SU-DHL-6 (cell line): ENCODE results near the gene ATOX1.

ENCODE experiments used
- H2AFZ ChIP-seq: fragments of 200-600 bp; sonication (generic); 2 replicates; pipeline ENCODE4 v1.6.1; 2014; ENCODE audit warnings: low read depth, mild to moderate bottlenecking, moderate library complexity, mixed read lengths, antibody characterized with exemption, low read length; ENCODE audit not compliant: severe bottlenecking
- H3F3A ChIP-seq: fragments of 200-600 bp; shearing (Covaris generic); 2 replicates; pipeline ENCODE4 v1.6.0; 2016; ENCODE audit warnings: antibody characterized with exemption, mild to moderate bottlenecking; ENCODE audit not compliant: insufficient read depth
- H3K27ac ChIP-seq: fragments of 200-600 bp; sonication (generic); 2 replicates; pipeline ENCODE4 v1.5.1; 2016; ENCODE audit warnings: low read depth, mild to moderate bottlenecking, low read length, moderate library complexity, mixed read lengths
- H3K27me3 ChIP-seq: fragments of 200-600 bp; sonication (generic), shearing (Covaris generic); 2 replicates; pipeline ENCODE4 v1.6.0; 2014; ENCODE audit warnings: mild to moderate bottlenecking, low read length
- H3K36me3 ChIP-seq: fragments of 200-600 bp; sonication (generic); 2 replicates; pipeline ENCODE4 v1.6.1; 2014; ENCODE audit warnings: mild to moderate bottlenecking, low read length, mixed read lengths
- H3K4me2 ChIP-seq: fragments of 300-600, 200-600 bp; shearing (Covaris generic), sonication (generic); 2 replicates; pipeline ENCODE4 v1.6.0; 2014; ENCODE audit warnings: low read length, low read depth, mild to moderate bottlenecking; ENCODE audit not compliant: poor library complexity, severe bottlenecking
- H3K4me3 ChIP-seq: fragments of 200-600 bp; sonication (generic); 2 replicates; pipeline ENCODE4 v1.5.1; 2014; ENCODE audit warnings: antibody characterized with exemption, low read length, mild to moderate bottlenecking, mixed read lengths; ENCODE audit not compliant: insufficient read depth, poor library complexity, severe bottlenecking
- H3K79me2 ChIP-seq: fragments of 200-600 bp; sonication (generic); 2 replicates; pipeline ENCODE4 v1.6.1; 2014; ENCODE audit warnings: mild to moderate bottlenecking, low read length, moderate library complexity; ENCODE audit not compliant: insufficient read depth
- H3K9ac ChIP-seq: fragments of 200-600 bp; sonication (generic); 2 replicates; pipeline ENCODE4 v1.7.0; 2014; ENCODE audit warnings: mild to moderate bottlenecking, low read length
- H3K9me2 ChIP-seq: fragments of 200-600 bp; sonication (generic); replicated peaks from 2 replicates; pipeline ENCODE4 v1.6.1; 2014; ENCODE audit warnings: low read length; ENCODE audit not compliant: insufficient read depth
- H3K9me3 ChIP-seq: fragments of 200-600 bp; sonication (generic); 2 replicates; pipeline ENCODE4 v1.6.1; 2014; ENCODE audit warnings: low read length, mixed read lengths; ENCODE audit not compliant: insufficient read depth
- H4K20me1 ChIP-seq: fragments of 200-600 bp; sonication (generic); 2 replicates; pipeline ENCODE4 v1.6.1; 2014; ENCODE audit warnings: low read depth, mild to moderate bottlenecking, antibody characterized with exemption, low read length, moderate library complexity, mixed read lengths
- EZH2phosphoT487 ChIP-seq: fragments of 200-600 bp; sonication (generic), shearing (Covaris generic); conservative IDR thresholded peaks from 2 replicates; pipeline ENCODE4 v1.6.1; 2018; ENCODE audit warnings: mild to moderate bottlenecking, antibody characterized with exemption, low read length, moderate library complexity, mixed read lengths
- TF ChIP-seq, protein P1 (sequence below): fragments of 200-600 bp; sonication (generic); IDR thresholded peaks from one replicate; pipeline ENCODE4 v1.5.1; 2017; ENCODE audit warnings: antibody characterized with exemption, mild to moderate bottlenecking, low read length, moderate library complexity; ENCODE audit not compliant: insufficient read depth, poor library complexity, severe bottlenecking

ATOX1 gene

DNA sequence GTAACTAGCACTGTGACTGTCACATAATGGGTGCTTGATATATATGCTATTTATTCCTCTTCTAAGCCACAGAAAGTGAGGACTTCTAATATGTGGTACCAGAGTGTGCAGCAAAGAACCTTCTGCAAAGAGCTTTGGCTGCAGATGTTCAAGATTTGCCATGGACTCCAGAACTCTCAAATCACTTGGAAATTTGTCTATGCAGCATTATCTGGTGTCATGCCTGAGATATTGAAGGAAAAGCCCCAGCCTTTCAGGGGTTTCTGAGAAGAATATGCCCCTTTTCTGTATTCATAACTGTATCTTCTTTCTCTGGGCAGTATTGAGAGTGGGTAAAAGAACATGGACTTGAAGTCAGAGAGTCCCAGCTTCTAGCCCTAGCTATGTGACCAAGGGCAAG lies 8.5 kb upstream of the ATOX1 start:
- Histone ChIP-seq H3K36me3 (no peaks in the 10 kb centered on the region), H3K27me3 (no peaks in the 10 kb centered on the region), H3K4me2 (no peak overlapping the region), H3F3A (no peaks in the 10 kb centered on the region), H2AFZ (no peak overlapping the region), H3K9ac (no peak overlapping the region), H3K4me3 (no peak overlapping the region), H3K79me2 (no peaks in the 10 kb centered on the region), H3K27ac (no peak overlapping the region), H3K9me3 (no peaks in the 10 kb centered on the region), H4K20me1 (no peaks in the 10 kb centered on the region), H3K9me2 (no peaks in the 10 kb centered on the region)
- TF ChIP-seq, protein P1, sequence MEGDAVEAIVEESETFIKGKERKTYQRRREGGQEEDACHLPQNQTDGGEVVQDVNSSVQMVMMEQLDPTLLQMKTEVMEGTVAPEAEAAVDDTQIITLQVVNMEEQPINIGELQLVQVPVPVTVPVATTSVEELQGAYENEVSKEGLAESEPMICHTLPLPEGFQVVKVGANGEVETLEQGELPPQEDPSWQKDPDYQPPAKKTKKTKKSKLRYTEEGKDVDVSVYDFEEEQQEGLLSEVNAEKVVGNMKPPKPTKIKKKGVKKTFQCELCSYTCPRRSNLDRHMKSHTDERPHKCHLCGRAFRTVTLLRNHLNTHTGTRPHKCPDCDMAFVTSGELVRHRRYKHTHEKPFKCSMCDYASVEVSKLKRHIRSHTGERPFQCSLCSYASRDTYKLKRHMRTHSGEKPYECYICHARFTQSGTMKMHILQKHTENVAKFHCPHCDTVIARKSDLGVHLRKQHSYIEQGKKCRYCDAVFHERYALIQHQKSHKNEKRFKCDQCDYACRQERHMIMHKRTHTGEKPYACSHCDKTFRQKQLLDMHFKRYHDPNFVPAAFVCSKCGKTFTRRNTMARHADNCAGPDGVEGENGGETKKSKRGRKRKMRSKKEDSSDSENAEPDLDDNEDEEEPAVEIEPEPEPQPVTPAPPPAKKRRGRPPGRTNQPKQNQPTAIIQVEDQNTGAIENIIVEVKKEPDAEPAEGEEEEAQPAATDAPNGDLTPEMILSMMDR: no peak
- no peak for TF ChIP-seq EZH2phosphoT487

DNA sequence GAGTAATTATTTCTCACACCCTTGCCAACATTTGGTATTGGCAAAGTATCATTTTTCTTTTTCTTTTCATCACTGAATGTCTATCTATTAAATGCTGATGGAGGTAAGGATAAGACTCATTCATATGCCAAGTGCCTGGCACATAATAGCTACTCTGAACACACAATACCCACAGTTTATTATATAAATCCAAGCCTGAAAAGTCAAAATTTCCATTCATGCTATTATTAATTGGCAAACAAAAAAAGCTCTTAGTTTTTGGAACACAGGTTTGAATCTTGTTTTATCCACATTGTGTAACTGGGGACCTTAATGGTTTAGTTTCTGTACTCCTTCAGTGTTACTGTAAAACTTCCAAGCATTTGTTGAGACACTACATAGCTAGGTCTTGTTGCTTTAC lies 6.4 kb upstream of the ATOX1 start:
- H3K36me3 ChIP-seq: no peaks in the 10 kb centered on the region
- no peaks in the 10 kb centered on the region for H3F3A ChIP-seq
- no peak overlapping the region for H3K9ac ChIP-seq
- no peak overlapping the region for H3K27ac ChIP-seq
- H3K9me2 ChIP-seq: no peaks in the 10 kb centered on the region
- no peak overlapping the region for H3K4me3 ChIP-seq
- no peaks in the 10 kb centered on the region for H3K27me3 ChIP-seq
- H2AFZ ChIP-seq: no peak overlapping the region
- no peaks in the 10 kb centered on the region for H3K9me3 ChIP-seq
- no peak overlapping the region for H3K4me2 ChIP-seq
- H3K79me2 ChIP-seq: no peaks in the 10 kb centered on the region
- no peak for TF ChIP-seq EZH2phosphoT487
- TF ChIP-seq, protein P1: no peak
- no peaks in the 10 kb centered on the region for H4K20me1 ChIP-seq

DNA sequence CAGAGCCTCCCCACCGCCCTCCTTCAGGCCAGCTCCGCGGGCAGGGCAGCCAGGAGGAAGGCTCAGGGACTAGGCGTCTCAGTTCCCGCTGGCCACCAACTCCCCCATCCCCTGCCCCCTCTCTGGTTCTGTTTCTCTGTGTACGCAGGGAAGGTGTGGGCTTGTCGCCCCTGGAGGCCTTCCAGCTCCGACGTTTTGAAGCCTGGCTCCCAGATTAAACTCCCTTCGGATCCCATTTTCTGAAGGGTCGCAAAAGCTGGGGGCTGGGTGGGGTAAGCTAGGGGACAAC lies 346 bp downstream of the ATOX1 start:
- TF ChIP-seq EZH2phosphoT487: no peak
- TF ChIP-seq, protein P1: no peak
- H3K4me3 ChIP-seq: peak overlapping the region; percentile 86
- H3K9me3 ChIP-seq: no peaks in the 10 kb centered on the region
- no peaks in the 10 kb centered on the region for H3F3A ChIP-seq
- peaks cover 35% of the 10 kb centered on the region for H3K79me2 ChIP-seq
- H3K27me3 ChIP-seq: no peaks in the 10 kb centered on the region
- H3K9ac ChIP-seq: peak overlapping the region; percentile 82
- no peaks in the 10 kb centered on the region for H3K9me2 ChIP-seq
- H3K4me2 ChIP-seq: peak overlapping the region; percentile 87
- H4K20me1 ChIP-seq: no peaks in the 10 kb centered on the region
- peak overlapping the region; percentile 69 for H2AFZ ChIP-seq
- H3K36me3 ChIP-seq: no peaks in the 10 kb centered on the region
- no peak overlapping the region for H3K27ac ChIP-seq
